Parathyroid adenoma (tissue), 2 donors: ENCODE measurements around the gene TNS3.

Experiments used
- H2AFZ ChIP-seq: fragments of 300-600 bp; sonication (generic); one replicate; pipeline ENCODE4 v1.7.0; 2017; ENCODE audit warnings: antibody characterized with exemption, mild to moderate bottlenecking
- H3K27ac ChIP-seq: fragments of 300-600 bp; sonication (generic); one replicate; pipeline ENCODE4 v1.7.0; 2017
- H3K27me3 ChIP-seq: fragments of 300-600 bp; sonication (generic); one replicate; pipeline ENCODE4 v1.7.0; 2017; ENCODE audit warnings: low read length; ENCODE audit not compliant: control insufficient read depth, insufficient read depth
- H3K36me3 ChIP-seq: fragments of 300-600 bp; sonication (generic); one replicate; pipeline ENCODE4 v1.7.0; 2017; ENCODE audit warnings: low read length; ENCODE audit not compliant: control insufficient read depth, insufficient read depth
- H3K4me1 ChIP-seq: fragments of 300-600 bp; sonication (generic); one replicate; pipeline ENCODE4 v1.7.0; 2017; ENCODE audit warnings: control low read depth
- H3K4me2 ChIP-seq: fragments of 300-600 bp; sonication (generic); one replicate; pipeline ENCODE4 v1.7.0; 2017; ENCODE audit warnings: low read length
- H3K4me3 ChIP-seq: fragments of 300-600 bp; sonication (generic); one replicate; pipeline ENCODE4 v1.7.0; 2017; ENCODE audit warnings: low read depth, low read length
- H3K79me2 ChIP-seq: fragments of 300-600 bp; sonication (generic); one replicate; pipeline ENCODE4 v1.7.0; 2017; ENCODE audit warnings: control low read depth
- H3K9ac ChIP-seq: fragments of 300-600 bp; sonication (generic); one replicate; pipeline ENCODE4 v1.7.0; 2017; ENCODE audit warnings: mild to moderate bottlenecking
- H3K9me3 ChIP-seq: fragments of 300-600 bp; sonication (generic); one replicate; pipeline ENCODE4 v1.7.0; 2017; ENCODE audit warnings: low read length; ENCODE audit not compliant: control insufficient read depth
- CTCF ChIP-seq: fragments of 300-600 bp; sonication (generic); IDR thresholded peaks from one replicate; pipeline ENCODE4 v1.7.0; 2017; ENCODE audit warnings: antibody characterized with exemption, mild to moderate bottlenecking
- donor health status: primary hyperparathyroidism.

The TNS3 gene

GRCh38 chr7:47378728-47379395 lies 203.0 kb downstream of the TNS3 start:
- TF ChIP-seq CTCF, result no peak
- no peak overlapping the region for H3K4me3 ChIP-seq
- peaks cover 32% of the 10 kb centered on the region for H3K4me1 ChIP-seq
- H3K9ac ChIP-seq, result no peak overlapping the region
- H3K4me2 ChIP-seq, result no peak overlapping the region
- no peaks in the 10 kb centered on the region for H3K27me3 ChIP-seq
- no peak overlapping the region for H2AFZ ChIP-seq
- H3K36me3 ChIP-seq, result no peaks in the 10 kb centered on the region
- H3K79me2 ChIP-seq, result peaks cover 9% of the 10 kb centered on the region
- H3K9me3 ChIP-seq, result no peaks in the 10 kb centered on the region
- H3K27ac ChIP-seq, result no peak overlapping the region

GRCh38 chr7:47377741-47378140 lies 204.2 kb downstream of the TNS3 start:
- Histone ChIP-seq H3K9me3 (no peaks in the 10 kb centered on the region), H3K27ac (no peak overlapping the region), H3K4me1 (peaks cover 41% of the 10 kb centered on the region), H3K27me3 (no peaks in the 10 kb centered on the region), H3K36me3 (no peaks in the 10 kb centered on the region), H3K9ac (no peak overlapping the region), H3K4me3 (no peak overlapping the region), H3K4me2 (no peak overlapping the region), H3K79me2 (peaks cover 7% of the 10 kb centered on the region), H2AFZ (no peak overlapping the region)
- no peak for TF ChIP-seq CTCF

- H3K27ac ChIP-seq, result no peak overlapping the region
- no peak overlapping the region for H3K4me3 ChIP-seq
- TF ChIP-seq CTCF, result no peak
- no peaks in the 10 kb centered on the region for H3K27me3 ChIP-seq
- H3K4me2 ChIP-seq, result no peak overlapping the region
- H3K79me2 ChIP-seq, result peaks cover 7% of the 10 kb centered on the region
- H3K9me3 ChIP-seq, result no peaks in the 10 kb centered on the region
- H2AFZ ChIP-seq, result no peak overlapping the region
- no peaks in the 10 kb centered on the region for H3K36me3 ChIP-seq
- H3K9ac ChIP-seq, result no peak overlapping the region
- H3K4me1 ChIP-seq, result peaks cover 41% of the 10 kb centered on the region
Measured at GRCh38 chr7:47376991-47377616, 204.8 kb downstream of the TNS3 start.

- H3K27me3 ChIP-seq, result no peaks in the 10 kb centered on the region
- no peaks in the 10 kb centered on the region for H3K9me3 ChIP-seq
- H3K9ac ChIP-seq, result no peak overlapping the region
- peak overlapping the region; percentile 2 for H3K4me2 ChIP-seq
- no peak overlapping the region for H2AFZ ChIP-seq
- peaks cover 6% of the 10 kb centered on the region for H3K79me2 ChIP-seq
- peaks cover 29% of the 10 kb centered on the region for H3K4me1 ChIP-seq
- TF ChIP-seq CTCF, result no peak
- peak overlapping the region; percentile 13 for H3K27ac ChIP-seq
- no peak overlapping the region for H3K4me3 ChIP-seq
- no peaks in the 10 kb centered on the region for H3K36me3 ChIP-seq
Measured at GRCh38 chr7:47375121-47375938, 206.6 kb downstream of the TNS3 start.
